IMR-90 (cell line): ENCODE measurements around the gene RHCE.

Experiments used
- CEBPB ChIP-seq: IDR thresholded peaks from 2 replicates; pipeline ENCODE4 v1.6.1; 2012; ENCODE audit warnings: low read depth, low read length, improper control_type of control experiment
- CHD1 ChIP-seq: IDR thresholded peaks from 2 replicates; pipeline ENCODE4 v1.6.1; 2012; ENCODE audit warnings: low read depth, low read length, improper control_type of control experiment
- MAFK ChIP-seq: IDR thresholded peaks from 2 replicates; pipeline ENCODE4 v1.6.1; 2012; ENCODE audit warnings: low read depth, low read length, improper control_type of control experiment
- MAZ ChIP-seq: IDR thresholded peaks from 2 replicates; pipeline ENCODE4 v1.6.1; 2012; ENCODE audit warnings: low read depth, mild to moderate bottlenecking, low read length, improper control_type of control experiment, moderate library complexity, borderline replicate concordance
- MXI1 ChIP-seq: IDR thresholded peaks from 2 replicates; pipeline ENCODE4 v1.6.1; 2012; ENCODE audit warnings: low read depth, mild to moderate bottlenecking, low read length, moderate library complexity, borderline replicate concordance
- POLR2A ChIP-seq: IDR thresholded peaks from 2 replicates; pipeline ENCODE4 v1.6.1; 2012; ENCODE audit warnings: mild to moderate bottlenecking, low read depth, low read length
- RAD21 ChIP-seq: IDR thresholded peaks from 2 replicates; pipeline ENCODE4 v1.6.1; 2012; ENCODE audit warnings: low read length, improper control_type of control experiment
- RFX5 ChIP-seq: IDR thresholded peaks from 2 replicates; pipeline ENCODE4 v1.8.0; 2012; ENCODE audit warnings: low read depth, mild to moderate bottlenecking, low read length, moderate library complexity
- TF ChIP-seq, protein P1 (sequence below): conservative IDR thresholded peaks from 2 replicates; pipeline ENCODE4 v1.5.1; 2012; ENCODE audit warnings: mild to moderate bottlenecking, low read depth, low read length, improper control_type of control experiment
- TF ChIP-seq, protein P2 (sequence below): fragments of 150-350 bp; IDR thresholded peaks from 2 replicates; pipeline ENCODE4 v1.6.1; 2017; ENCODE audit warnings: mild to moderate bottlenecking, antibody characterized with exemption, low read length, low read depth

DNA sequence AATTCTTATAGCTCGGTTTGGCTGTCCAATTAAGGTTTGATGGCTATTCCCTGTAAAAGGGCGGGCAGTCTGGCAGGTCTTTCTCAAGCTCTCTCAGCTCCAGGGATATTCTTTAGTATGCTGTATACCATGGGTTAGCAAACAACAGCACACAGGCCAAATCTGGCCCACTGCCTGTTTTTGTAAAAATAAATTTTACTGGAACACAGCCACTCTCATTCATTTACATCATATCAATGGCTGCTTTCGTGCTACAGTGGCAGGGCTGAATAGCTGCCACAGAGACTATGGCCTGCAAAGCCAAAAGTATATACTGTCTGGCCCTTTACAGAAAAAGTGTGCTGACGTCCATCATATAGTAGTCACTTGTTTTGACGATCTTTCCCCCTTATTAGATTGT, 42.1 kb upstream of the RHCE start:
- TF ChIP-seq, protein P1, sequence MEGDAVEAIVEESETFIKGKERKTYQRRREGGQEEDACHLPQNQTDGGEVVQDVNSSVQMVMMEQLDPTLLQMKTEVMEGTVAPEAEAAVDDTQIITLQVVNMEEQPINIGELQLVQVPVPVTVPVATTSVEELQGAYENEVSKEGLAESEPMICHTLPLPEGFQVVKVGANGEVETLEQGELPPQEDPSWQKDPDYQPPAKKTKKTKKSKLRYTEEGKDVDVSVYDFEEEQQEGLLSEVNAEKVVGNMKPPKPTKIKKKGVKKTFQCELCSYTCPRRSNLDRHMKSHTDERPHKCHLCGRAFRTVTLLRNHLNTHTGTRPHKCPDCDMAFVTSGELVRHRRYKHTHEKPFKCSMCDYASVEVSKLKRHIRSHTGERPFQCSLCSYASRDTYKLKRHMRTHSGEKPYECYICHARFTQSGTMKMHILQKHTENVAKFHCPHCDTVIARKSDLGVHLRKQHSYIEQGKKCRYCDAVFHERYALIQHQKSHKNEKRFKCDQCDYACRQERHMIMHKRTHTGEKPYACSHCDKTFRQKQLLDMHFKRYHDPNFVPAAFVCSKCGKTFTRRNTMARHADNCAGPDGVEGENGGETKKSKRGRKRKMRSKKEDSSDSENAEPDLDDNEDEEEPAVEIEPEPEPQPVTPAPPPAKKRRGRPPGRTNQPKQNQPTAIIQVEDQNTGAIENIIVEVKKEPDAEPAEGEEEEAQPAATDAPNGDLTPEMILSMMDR, result no peak
- TF ChIP-seq, protein P2, sequence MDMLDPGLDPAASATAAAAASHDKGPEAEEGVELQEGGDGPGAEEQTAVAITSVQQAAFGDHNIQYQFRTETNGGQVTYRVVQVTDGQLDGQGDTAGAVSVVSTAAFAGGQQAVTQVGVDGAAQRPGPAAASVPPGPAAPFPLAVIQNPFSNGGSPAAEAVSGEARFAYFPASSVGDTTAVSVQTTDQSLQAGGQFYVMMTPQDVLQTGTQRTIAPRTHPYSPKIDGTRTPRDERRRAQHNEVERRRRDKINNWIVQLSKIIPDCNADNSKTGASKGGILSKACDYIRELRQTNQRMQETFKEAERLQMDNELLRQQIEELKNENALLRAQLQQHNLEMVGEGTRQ, result no peak
- TF ChIP-seq RAD21 (no peak), MAFK (no peak), POLR2A (no peak), RFX5 (no peak), MXI1 (no peak), CHD1 (no peak), CEBPB (no peak), MAZ (no peak)
